ENCODE measurements around the gene SIAH3. TPM values are rescaled to one million over a fixed set of nuclear protein-coding genes. Genes with fewer than 3 reads are reported as not detected.

The SIAH3 gene
- total RNA-seq, 1 experiment from 2014 or later: not detected

- no peaks in the 10 kb centered on the region for H3K36me3 ChIP-seq (ENCODE audit: control insufficient read depth in 1 of 2, insufficient read depth in 2 of 2, low read length in 2 of 2)
- no peaks in the 10 kb centered on the region for H3K9me3 ChIP-seq (ENCODE audit: control insufficient read depth in 1 of 2, insufficient read depth in 1 of 2, low read depth in 1 of 2, low read length in 2 of 2)
- no peak overlapping the region for H3K4me3 ChIP-seq (replicated peaks in 1 of 2; ENCODE audit: low read depth in 1 of 2, low read length in 2 of 2)
- no peak for ATAC-seq
- H3K4me1 ChIP-seq (ENCODE audit: control insufficient read depth in 1 of 2, insufficient read depth in 2 of 2, low read length in 2 of 2): no peaks in the 10 kb centered on the region; a peak in 1 of 4 replicates
- H3K9me2 ChIP-seq (ENCODE audit: insufficient read depth): no peaks in the 10 kb centered on the region
- DNase-seq (ENCODE audit: low read depth, low spot score): no peak
- POLR2A ChIA-PET: no interaction called here
- no TSS peak for BruUV-seq (replicated peaks)
- H2AFZ ChIP-seq (ENCODE audit: low read depth, low read length, poor library complexity, severe bottlenecking): no peak overlapping the region
- intact Hi-C loops (cut with micrococcal nuclease): no loop called here
- H3K27me3 ChIP-seq (ENCODE audit: insufficient read depth, low read length): no peaks in the 10 kb centered on the region; the same call in 1 of the 2 replicates
- RAD21 ChIA-PET (ENCODE audit: low non-redundant PET in 1 of 2, low total read pairs in 2 of 2, uncharacterized antibody in 2 of 2, unreplicated experiment in 2 of 2): no interaction called here
- TF ChIP-seq EGR1 (IDR thresholded peaks at IDR 0.05; ENCODE audit: low read depth) (no peak), CBX3 (IDR thresholded peaks at IDR 0.05; ENCODE audit: low read depth) (no peak), SIN3A (IDR thresholded peaks at IDR 0.05; ENCODE audit: low read depth) (no peak), CEBPB (IDR thresholded peaks at IDR 0.05; ENCODE audit: low read depth) (no peak), POLR2A (IDR thresholded peaks at IDR 0.05; ENCODE audit: borderline replicate concordance, extremely low read depth, insufficient read depth, insufficient read length) (no peak), ZFX (IDR thresholded peaks at IDR 0.05) (no peak), JUND (IDR thresholded peaks at IDR 0.05) (no peak), SRF (IDR thresholded peaks at IDR 0.05; ENCODE audit: low read depth) (no peak), EZH2phosphoT487 (IDR thresholded peaks at IDR 0.05; ENCODE audit: borderline replicate concordance) (no peak), ZNF274 (IDR thresholded peaks at IDR 0.05; ENCODE audit: low read depth, low read length) (no peak), TCF7L2 (IDR thresholded peaks at IDR 0.05; ENCODE audit: borderline replicate concordance, extremely low read depth, insufficient read depth, insufficient read length) (no peak), SP1 (IDR thresholded peaks at IDR 0.05; ENCODE audit: low read depth) (no peak), RAD21 (IDR thresholded peaks at IDR 0.05; ENCODE audit: low read depth) (no peak), YY1 (IDR thresholded peaks at IDR 0.05; ENCODE audit: extremely low read depth, insufficient replicate concordance, low read depth, low read length) (no peak), POLR2AphosphoS5 (IDR thresholded peaks at IDR 0.05; ENCODE audit: low read depth, low read length) (no peak), FOSL1 (IDR thresholded peaks at IDR 0.05; ENCODE audit: low read depth) (no peak)
- TF ChIP-seq, protein P1, sequence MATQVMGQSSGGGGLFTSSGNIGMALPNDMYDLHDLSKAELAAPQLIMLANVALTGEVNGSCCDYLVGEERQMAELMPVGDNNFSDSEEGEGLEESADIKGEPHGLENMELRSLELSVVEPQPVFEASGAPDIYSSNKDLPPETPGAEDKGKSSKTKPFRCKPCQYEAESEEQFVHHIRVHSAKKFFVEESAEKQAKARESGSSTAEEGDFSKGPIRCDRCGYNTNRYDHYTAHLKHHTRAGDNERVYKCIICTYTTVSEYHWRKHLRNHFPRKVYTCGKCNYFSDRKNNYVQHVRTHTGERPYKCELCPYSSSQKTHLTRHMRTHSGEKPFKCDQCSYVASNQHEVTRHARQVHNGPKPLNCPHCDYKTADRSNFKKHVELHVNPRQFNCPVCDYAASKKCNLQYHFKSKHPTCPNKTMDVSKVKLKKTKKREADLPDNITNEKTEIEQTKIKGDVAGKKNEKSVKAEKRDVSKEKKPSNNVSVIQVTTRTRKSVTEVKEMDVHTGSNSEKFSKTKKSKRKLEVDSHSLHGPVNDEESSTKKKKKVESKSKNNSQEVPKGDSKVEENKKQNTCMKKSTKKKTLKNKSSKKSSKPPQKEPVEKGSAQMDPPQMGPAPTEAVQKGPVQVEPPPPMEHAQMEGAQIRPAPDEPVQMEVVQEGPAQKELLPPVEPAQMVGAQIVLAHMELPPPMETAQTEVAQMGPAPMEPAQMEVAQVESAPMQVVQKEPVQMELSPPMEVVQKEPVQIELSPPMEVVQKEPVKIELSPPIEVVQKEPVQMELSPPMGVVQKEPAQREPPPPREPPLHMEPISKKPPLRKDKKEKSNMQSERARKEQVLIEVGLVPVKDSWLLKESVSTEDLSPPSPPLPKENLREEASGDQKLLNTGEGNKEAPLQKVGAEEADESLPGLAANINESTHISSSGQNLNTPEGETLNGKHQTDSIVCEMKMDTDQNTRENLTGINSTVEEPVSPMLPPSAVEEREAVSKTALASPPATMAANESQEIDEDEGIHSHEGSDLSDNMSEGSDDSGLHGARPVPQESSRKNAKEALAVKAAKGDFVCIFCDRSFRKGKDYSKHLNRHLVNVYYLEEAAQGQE (IDR thresholded peaks at IDR 0.05; ENCODE audit: low read depth): no peak
- TF ChIP-seq, protein P2, sequence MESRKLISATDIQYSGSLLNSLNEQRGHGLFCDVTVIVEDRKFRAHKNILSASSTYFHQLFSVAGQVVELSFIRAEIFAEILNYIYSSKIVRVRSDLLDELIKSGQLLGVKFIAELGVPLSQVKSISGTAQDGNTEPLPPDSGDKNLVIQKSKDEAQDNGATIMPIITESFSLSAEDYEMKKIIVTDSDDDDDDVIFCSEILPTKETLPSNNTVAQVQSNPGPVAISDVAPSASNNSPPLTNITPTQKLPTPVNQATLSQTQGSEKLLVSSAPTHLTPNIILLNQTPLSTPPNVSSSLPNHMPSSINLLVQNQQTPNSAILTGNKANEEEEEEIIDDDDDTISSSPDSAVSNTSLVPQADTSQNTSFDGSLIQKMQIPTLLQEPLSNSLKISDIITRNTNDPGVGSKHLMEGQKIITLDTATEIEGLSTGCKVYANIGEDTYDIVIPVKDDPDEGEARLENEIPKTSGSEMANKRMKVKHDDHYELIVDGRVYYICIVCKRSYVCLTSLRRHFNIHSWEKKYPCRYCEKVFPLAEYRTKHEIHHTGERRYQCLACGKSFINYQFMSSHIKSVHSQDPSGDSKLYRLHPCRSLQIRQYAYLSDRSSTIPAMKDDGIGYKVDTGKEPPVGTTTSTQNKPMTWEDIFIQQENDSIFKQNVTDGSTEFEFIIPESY (IDR thresholded peaks at IDR 0.05; ENCODE audit: extremely low read depth, insufficient replicate concordance, low read length): no peak
- TF ChIP-seq, protein P3, sequence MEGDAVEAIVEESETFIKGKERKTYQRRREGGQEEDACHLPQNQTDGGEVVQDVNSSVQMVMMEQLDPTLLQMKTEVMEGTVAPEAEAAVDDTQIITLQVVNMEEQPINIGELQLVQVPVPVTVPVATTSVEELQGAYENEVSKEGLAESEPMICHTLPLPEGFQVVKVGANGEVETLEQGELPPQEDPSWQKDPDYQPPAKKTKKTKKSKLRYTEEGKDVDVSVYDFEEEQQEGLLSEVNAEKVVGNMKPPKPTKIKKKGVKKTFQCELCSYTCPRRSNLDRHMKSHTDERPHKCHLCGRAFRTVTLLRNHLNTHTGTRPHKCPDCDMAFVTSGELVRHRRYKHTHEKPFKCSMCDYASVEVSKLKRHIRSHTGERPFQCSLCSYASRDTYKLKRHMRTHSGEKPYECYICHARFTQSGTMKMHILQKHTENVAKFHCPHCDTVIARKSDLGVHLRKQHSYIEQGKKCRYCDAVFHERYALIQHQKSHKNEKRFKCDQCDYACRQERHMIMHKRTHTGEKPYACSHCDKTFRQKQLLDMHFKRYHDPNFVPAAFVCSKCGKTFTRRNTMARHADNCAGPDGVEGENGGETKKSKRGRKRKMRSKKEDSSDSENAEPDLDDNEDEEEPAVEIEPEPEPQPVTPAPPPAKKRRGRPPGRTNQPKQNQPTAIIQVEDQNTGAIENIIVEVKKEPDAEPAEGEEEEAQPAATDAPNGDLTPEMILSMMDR (IDR thresholded peaks at IDR 0.05 in 2 of 3, conservative IDR thresholded peaks at IDR 0.05 in 1 of 3; ENCODE audit: borderline replicate concordance in 1 of 3, insufficient read depth in 1 of 3, low read depth in 2 of 3, low read length in 2 of 3): no peak
- CTCF ChIA-PET: no interaction called here
- no peak overlapping the region for H3K27ac ChIP-seq (ENCODE audit: low read depth, low read length)
- no peaks in the 10 kb centered on the region for H4K20me1 ChIP-seq (ENCODE audit: insufficient read depth)
- no peak overlapping the region for H3K4me2 ChIP-seq (ENCODE audit: low read length)
- no peaks in the 10 kb centered on the region for H3K79me2 ChIP-seq (ENCODE audit: insufficient read depth, low read length)
- no peak overlapping the region for H3K9ac ChIP-seq (ENCODE audit: low read length)
These were observed 69.1 kb downstream of the SIAH3 start for GRCh38 chr13:45782327-45783045.
